CD14-positive monocyte (primary cell): ENCODE measurements around the gene QPCTL. TPM values are rescaled to one million over a fixed set of nuclear protein-coding genes. Genes with fewer than 3 reads are reported as not detected.
A peak's percentile ranks its signal among the peaks of the same experiment; 100 is the strongest.

Source experiments
- DNase-seq, 3 donors: peaks; one replicate each; pipeline ENCODE4 v3.0.0-alpha.2; 2011 to 2022
- H2AFZ ChIP-seq: 2 replicates; pipeline ENCODE4 v1.6.0; 2012; ENCODE audit warnings: mild to moderate bottlenecking, low read depth, low read length, inconsistent platforms; ENCODE audit not compliant: insufficient read depth, poor library complexity, severe bottlenecking
- H3K27ac ChIP-seq, 2 donors: 1 replicate in 1 of 2; 2 replicates in 1 of 2; pipeline ENCODE4 v1.5.1; 2012 to 2013; ENCODE audit warnings: low read length in 2 of 2, control low read depth in 1 of 2, inconsistent platforms in 1 of 2, low read depth in 1 of 2, mild to moderate bottlenecking in 1 of 2
- H3K27me3 ChIP-seq, 2 donors: one replicate each; pipeline versions ENCODE4 v1.6.0 to v1.6.1; 2011 to 2013; ENCODE audit warnings: low read length in 2 of 2; ENCODE audit not compliant: control insufficient read depth in 2 of 2, insufficient read depth in 2 of 2
- H3K36me3 ChIP-seq, 2 donors: replicated peaks in 1 of 2; 1 replicate in 1 of 2; 2 replicates in 1 of 2; pipeline versions ENCODE4 v1.5.1 to v1.6.1; 2012 to 2013; ENCODE audit warnings: low read length in 2 of 2, control low read depth in 1 of 2, inconsistent platforms in 1 of 2, mild to moderate bottlenecking in 1 of 2; ENCODE audit not compliant: insufficient read depth in 2 of 2, control insufficient read depth in 1 of 2
- H3K4me1 ChIP-seq, 2 donors: 1 replicate in 1 of 2; 2 replicates in 1 of 2; pipeline versions ENCODE4 v1.5.1 to v1.6.1; 2012 to 2013; ENCODE audit warnings: low read length in 2 of 2, control low read depth in 1 of 2, inconsistent platforms in 1 of 2, mild to moderate bottlenecking in 1 of 2, moderate library complexity in 1 of 2; ENCODE audit not compliant: insufficient read depth in 2 of 2, control insufficient read depth in 1 of 2
- H3K4me2 ChIP-seq: replicated peaks from 2 replicates; pipeline ENCODE3; 2012; ENCODE audit warnings: low read length, moderate library complexity, mild to moderate bottlenecking; ENCODE audit not compliant: poor library complexity, severe bottlenecking; ENCODE audit errors: extremely low read depth
- H3K4me3 ChIP-seq, 3 experiments: fragments of 200-600 bp in 1 of 3; sonication (generic) in 1 of 3; replicated peaks in 1 of 3; 1 replicate in 2 of 3; 2 replicates in 1 of 3; pipeline ENCODE4 v1.5.1; 2011 to 2013; ENCODE audit warnings: low read length in 3 of 3, mild to moderate bottlenecking in 3 of 3, control low read depth in 2 of 3, low read depth in 2 of 3, inconsistent platforms in 1 of 3, moderate library complexity in 1 of 3
- H3K79me2 ChIP-seq: 2 replicates; pipeline ENCODE4 v1.6.0; 2012; ENCODE audit warnings: mild to moderate bottlenecking, control low read depth, inconsistent platforms, low read length, moderate library complexity; ENCODE audit not compliant: insufficient read depth
- H3K9ac ChIP-seq: 2 replicates; pipeline ENCODE4 v1.6.0; 2017; ENCODE audit warnings: low read length, mild to moderate bottlenecking; ENCODE audit not compliant: insufficient read depth, poor library complexity, severe bottlenecking
- H3K9me3 ChIP-seq, 2 donors: replicated peaks in 1 of 2; 1 replicate in 1 of 2; 2 replicates in 1 of 2; pipeline versions ENCODE4 v1.5.1 to v1.6.1; 2012 to 2013; ENCODE audit warnings: low read length in 2 of 2, control low read depth in 1 of 2; ENCODE audit not compliant: control insufficient read depth in 1 of 2, insufficient read depth in 1 of 2
- H4K20me1 ChIP-seq: 2 replicates; pipeline ENCODE4 v1.6.0; 2012; ENCODE audit warnings: mild to moderate bottlenecking, low read length, control low read depth, moderate library complexity; ENCODE audit not compliant: insufficient read depth
- H3K27ac Mint-ChIP-seq, 7 donors: one replicate each; pipeline ENCODE4 v1.8.0; 2020; ENCODE audit warnings: mild to moderate bottlenecking in 7 of 7, mixed read lengths in 7 of 7, moderate library complexity in 6 of 7, inconsistent platforms in 2 of 7
- H3K27me3 Mint-ChIP-seq, 3 donors: one replicate each; pipeline ENCODE4 v1.8.0; 2021 to 2022; ENCODE audit warnings: low read depth in 3 of 3, mild to moderate bottlenecking in 3 of 3, mixed read lengths in 3 of 3, moderate library complexity in 3 of 3, inconsistent platforms in 1 of 3
- H3K36me3 Mint-ChIP-seq, 2 donors: one replicate each; pipeline ENCODE4 v1.8.0; 2020; ENCODE audit warnings: mixed read lengths in 2 of 2, inconsistent platforms in 1 of 2, mild to moderate bottlenecking in 1 of 2
- H3K4me1 Mint-ChIP-seq: one replicate; pipeline ENCODE4 v1.8.0; 2020; ENCODE audit warnings: mild to moderate bottlenecking, mixed read lengths
- H3K4me3 Mint-ChIP-seq, 2 donors: one replicate each; pipeline ENCODE4 v1.8.0; 2020; ENCODE audit warnings: mild to moderate bottlenecking in 2 of 2, mixed read lengths in 2 of 2, moderate library complexity in 1 of 2
- H3K9me3 Mint-ChIP-seq, 7 donors: one replicate each; pipeline ENCODE4 v1.8.0; 2020 to 2022; ENCODE audit warnings: mixed read lengths in 7 of 7, mild to moderate bottlenecking in 6 of 7, moderate library complexity in 6 of 7, inconsistent platforms in 2 of 7
- WGBS: methylation state at CpG from one replicate; pipeline ENCODE4 v1.1.5; 2013; ENCODE audit warnings: missing lambda C conversion rate; ENCODE audit not compliant: insufficient coverage; 5-methylcytosine and 5-hydroxymethylcytosine counted together
- intact Hi-C, 2 donors: fragments of 100-400 bp; cut with micrococcal nuclease; formaldehyde crosslinking; loops; one replicate each; pipeline versions ENCODE4 v1.15.0 to v1.15.1; 2023
- polyA plus RNA-seq, 3 donors: library from polyadenylated mRNA; depleted of rRNA in 1 of 3; unstranded in 2 of 3; stranded (reverse) in 1 of 3; fragments of 300-500 nt in 2 of 3; fragments of >200 nt in 1 of 3; fragmentation: Illumina TruSeq in 2 of 3; gene quantifications; 1 replicate in 2 of 3; 2 replicates in 1 of 3; pipeline ENCODE4 v1.2.3, GENCODE V29; 2012 to 2021
- TF ChIP-seq, protein P1 (sequence below): fragments of 200-600 bp; IDR thresholded peaks from one replicate; pipeline ENCODE4 v1.8.0; 2022; ENCODE audit warnings: antibody characterized with exemption, mild to moderate bottlenecking

QPCTL gene
- polyA plus RNA-seq, 3 donors: 0.46 to 3.0 (median 0.90) TPM

DNA sequence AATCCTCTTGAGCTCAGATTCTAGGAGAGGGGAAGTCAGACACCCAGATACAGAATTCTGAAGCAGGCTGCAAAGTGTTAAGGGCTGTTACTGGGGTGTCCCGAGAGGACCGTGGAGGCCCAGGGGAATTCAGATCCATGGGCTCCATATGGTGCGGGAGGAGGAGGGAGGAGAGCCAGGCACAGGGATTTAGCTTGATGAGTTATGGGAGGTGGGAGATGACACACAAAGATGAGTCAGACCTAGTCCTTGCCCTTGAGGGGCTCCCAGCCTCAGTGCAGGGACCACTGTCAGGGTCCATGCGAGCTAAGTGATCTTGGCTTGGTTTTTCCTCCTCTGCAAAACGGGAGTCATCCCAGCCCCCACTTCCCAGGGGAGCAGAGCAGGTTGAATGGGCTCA is 38.8 kb upstream of the QPCTL start:
- Histone ChIP-seq H3K9ac (no peak overlapping the region), H3K36me3 (no peaks in the 10 kb centered on the region), H2AFZ (no peak overlapping the region), H3K27me3 (no peaks in the 10 kb centered on the region), H3K27ac (no peak overlapping the region), H3K9me3 (no peaks in the 10 kb centered on the region), H3K79me2 (no peaks in the 10 kb centered on the region), H3K4me2 (no peak overlapping the region), H3K4me1 (no peaks in the 10 kb centered on the region), H4K20me1 (no peaks in the 10 kb centered on the region), H3K4me3 (no peak overlapping the region)
- DNase-seq: no peak
- H3K9me3 Mint-ChIP-seq: peaks cover 0 to 1% (median 0%) of the 10 kb centered on the region in 7 donors
- H3K4me1 Mint-ChIP-seq: no peaks in the 10 kb centered on the region
- no peaks in the 10 kb centered on the region for H3K36me3 Mint-ChIP-seq
- intact Hi-C loops: no loop called here
- TF ChIP-seq, protein P1, sequence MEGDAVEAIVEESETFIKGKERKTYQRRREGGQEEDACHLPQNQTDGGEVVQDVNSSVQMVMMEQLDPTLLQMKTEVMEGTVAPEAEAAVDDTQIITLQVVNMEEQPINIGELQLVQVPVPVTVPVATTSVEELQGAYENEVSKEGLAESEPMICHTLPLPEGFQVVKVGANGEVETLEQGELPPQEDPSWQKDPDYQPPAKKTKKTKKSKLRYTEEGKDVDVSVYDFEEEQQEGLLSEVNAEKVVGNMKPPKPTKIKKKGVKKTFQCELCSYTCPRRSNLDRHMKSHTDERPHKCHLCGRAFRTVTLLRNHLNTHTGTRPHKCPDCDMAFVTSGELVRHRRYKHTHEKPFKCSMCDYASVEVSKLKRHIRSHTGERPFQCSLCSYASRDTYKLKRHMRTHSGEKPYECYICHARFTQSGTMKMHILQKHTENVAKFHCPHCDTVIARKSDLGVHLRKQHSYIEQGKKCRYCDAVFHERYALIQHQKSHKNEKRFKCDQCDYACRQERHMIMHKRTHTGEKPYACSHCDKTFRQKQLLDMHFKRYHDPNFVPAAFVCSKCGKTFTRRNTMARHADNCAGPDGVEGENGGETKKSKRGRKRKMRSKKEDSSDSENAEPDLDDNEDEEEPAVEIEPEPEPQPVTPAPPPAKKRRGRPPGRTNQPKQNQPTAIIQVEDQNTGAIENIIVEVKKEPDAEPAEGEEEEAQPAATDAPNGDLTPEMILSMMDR: no peak
- WGBS: 83% methylated on average over 4 of the region's 5 CpGs
- H3K27ac Mint-ChIP-seq: no peak overlapping the region
- H3K27me3 Mint-ChIP-seq: peaks cover 1 to 18% (median 15%) of the 10 kb centered on the region in 3 donors
- H3K4me3 Mint-ChIP-seq: peak overlapping the region in 1 of 2 donors; percentile 10

DNA sequence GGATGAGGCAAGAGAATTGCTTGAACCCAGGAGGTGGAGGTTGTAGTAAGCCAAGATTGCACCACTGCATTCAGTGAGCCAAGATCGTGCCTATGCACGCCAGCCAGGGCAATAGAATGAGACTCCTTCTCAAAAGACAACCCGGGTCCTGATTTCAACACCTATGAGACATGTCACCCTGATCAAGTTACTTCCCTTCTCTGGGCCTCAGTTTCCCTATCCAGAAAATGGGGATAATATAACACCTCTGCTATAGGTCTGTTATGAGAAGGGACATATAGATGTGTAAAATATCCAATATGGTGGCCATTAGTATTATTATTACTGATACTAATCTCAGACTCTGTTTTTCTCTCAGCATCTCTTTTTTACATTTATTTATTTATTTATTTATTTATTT is 37.4 kb upstream of the QPCTL start:
- no peak overlapping the region for H3K27ac Mint-ChIP-seq
- 100% methylated on average over 1 of the region's 3 CpGs for WGBS
- H3K4me3 Mint-ChIP-seq: no peak overlapping the region

More for the DNA sequence above, 37.4 kb upstream of the QPCTL start:
- Histone ChIP-seq H4K20me1 (no peaks in the 10 kb centered on the region), H3K9ac (no peak overlapping the region), H3K27ac (no peak overlapping the region), H3K9me3 (no peaks in the 10 kb centered on the region), H3K4me3 (no peak overlapping the region), H3K4me1 (no peaks in the 10 kb centered on the region), H2AFZ (no peak overlapping the region), H3K4me2 (no peak overlapping the region), H3K79me2 (no peaks in the 10 kb centered on the region), H3K27me3 (no peaks in the 10 kb centered on the region), H3K36me3 (no peaks in the 10 kb centered on the region)
- Mint-ChIP-seq H3K9me3 (peaks cover 0 to 1% (median 0%) of the 10 kb centered on the region in 7 donors), H3K27me3 (peaks cover 4 to 22% (median 17%) of the 10 kb centered on the region in 3 donors), H3K4me1 (no peaks in the 10 kb centered on the region), H3K36me3 (no peaks in the 10 kb centered on the region)
- DNase-seq: no peak
- intact Hi-C loops: no loop called here
- TF ChIP-seq, protein P1: no peak
